ENCODE measurements around the gene TAS2R39. TPM values are rescaled to one million over a fixed set of nuclear protein-coding genes. Genes with fewer than 3 reads are reported as not detected.
A peak's percentile ranks its signal among the peaks of the same experiment; 100 is the strongest.
"Not testable (repeated sequence)": the region's sequence is repeated elsewhere in the genome, so short reads cannot be mapped to it uniquely, and the experiment has no call there.

The TAS2R39 gene
- total RNA-seq, 4 donors from 2014 or later: not detected

GRCh38 chr7:143171697-143172096, 11.5 kb upstream of the TAS2R39 start:
- H3K27me3 ChIP-seq: no peaks in the 10 kb centered on the region
- DNase-seq (no peak), ATAC-seq (no peak)
- H3K36me3 ChIP-seq: no peaks in the 10 kb centered on the region
- no peak overlapping the region for H3K27ac ChIP-seq
- peaks cover 0 to 9% of the 10 kb centered on the region in 2 donors for H3K4me1 ChIP-seq
- TF ChIP-seq POLR2A (IDR thresholded peaks at IDR 0.05): no peak
- no peak for TF ChIP-seq CTCF (IDR thresholded peaks at IDR 0.05 in 4 of 5, conservative IDR thresholded peaks at IDR 0.05 in 1 of 5)
- in situ Hi-C loops (cut with MboI; ENCODE audit: low sequenced_read_pairs in 4 of 4) (no loop called here), intact Hi-C loops (cut with DNase I; ENCODE audit: low total_unique reads) (no loop called here)
- H3K4me3 ChIP-seq: peak overlapping the region in 2 of 4 donors; percentile 21 to 30
- no peaks in the 10 kb centered on the region for H3K9me3 ChIP-seq

GRCh38 chr7:143172354-143172753, 10.9 kb upstream of the TAS2R39 start:
- in situ Hi-C loops (cut with MboI; ENCODE audit: low sequenced_read_pairs in 4 of 4): no loop called here
- DNase-seq: peak; percentile 14 to 50
- no peak for TF ChIP-seq POLR2A (IDR thresholded peaks at IDR 0.05)
- TF ChIP-seq CTCF (IDR thresholded peaks at IDR 0.05 in 4 of 5, conservative IDR thresholded peaks at IDR 0.05 in 1 of 5): no peak
- Histone ChIP-seq H3K4me3 (peak overlapping the region in 3 of 4 donors; percentile 4 to 30 (median 21)), H3K4me1 (peaks cover 0 to 9% of the 10 kb centered on the region in 2 donors), H3K27me3 (no peaks in the 10 kb centered on the region), H3K9me3 (no peaks in the 10 kb centered on the region), H3K36me3 (no peaks in the 10 kb centered on the region), H3K27ac (peak overlapping the region in 1 of 4 donors; percentile 34)
- intact Hi-C loops (cut with DNase I; ENCODE audit: low total_unique reads): no loop called here
- ATAC-seq: peak; percentile 75 to 86

- H3K4me1 ChIP-seq: peaks cover 0 to 9% of the 10 kb centered on the region in 2 donors
- intact Hi-C loops (cut with DNase I; ENCODE audit: low total_unique reads): no loop called here
- in situ Hi-C loops (cut with MboI; ENCODE audit: low sequenced_read_pairs in 4 of 4): no loop called here
- no peak overlapping the region for H3K4me3 ChIP-seq
- DNase-seq (no peak), ATAC-seq (no peak)
- H3K9me3 ChIP-seq: peaks cover 0 to 3% (median 0%) of the 10 kb centered on the region in 3 donors
- H3K27me3 ChIP-seq: no peaks in the 10 kb centered on the region
- H3K36me3 ChIP-seq: no peaks in the 10 kb centered on the region
- H3K27ac ChIP-seq: no peak overlapping the region
- no peak for TF ChIP-seq POLR2A (IDR thresholded peaks at IDR 0.05)
- no peak for TF ChIP-seq CTCF (IDR thresholded peaks at IDR 0.05 in 4 of 5, conservative IDR thresholded peaks at IDR 0.05 in 1 of 5)
Observed at GRCh38 chr7:143176128-143176527, 7.1 kb upstream of the TAS2R39 start.

GRCh38 chr7:143177374-143178119, 5.7 kb upstream of the TAS2R39 start:
- H3K4me1 ChIP-seq: no peaks in the 10 kb centered on the region
- TF ChIP-seq POLR2A (IDR thresholded peaks at IDR 0.05): no peak
- TF ChIP-seq CTCF (IDR thresholded peaks at IDR 0.05 in 4 of 5, conservative IDR thresholded peaks at IDR 0.05 in 1 of 5): no peak
- H3K9me3 ChIP-seq: peaks cover 0 to 3% (median 0%) of the 10 kb centered on the region in 3 donors
- H3K4me3 ChIP-seq: no peak overlapping the region
- DNase-seq (no peak), ATAC-seq (no peak)
- no peak overlapping the region for H3K27ac ChIP-seq
- intact Hi-C loops (cut with DNase I; ENCODE audit: low total_unique reads) (no loop called here), in situ Hi-C loops (cut with MboI; ENCODE audit: low sequenced_read_pairs in 4 of 4) (no loop called here)
- H3K27me3 ChIP-seq: no peaks in the 10 kb centered on the region
- H3K36me3 ChIP-seq: no peaks in the 10 kb centered on the region

GRCh38 chr7:143180771-143181170, 2.4 kb upstream of the TAS2R39 start:
- H3K9me3 ChIP-seq; H3K36me3 ChIP-seq; H3K4me3 ChIP-seq; ATAC-seq; H3K27me3 ChIP-seq; intact Hi-C loops (cut with DNase I; ENCODE audit: low total_unique reads); in situ Hi-C loops (cut with MboI; ENCODE audit: low sequenced_read_pairs in 4 of 4); H3K27ac ChIP-seq; DNase-seq; H3K4me1 ChIP-seq: not testable (repeated sequence)

Data from gastrocnemius medialis (tissue), 4 donors.